GM12864 (cell line): Measurements from ENCODE around the gene HMGB1.

Source experiments
- DNase-seq: peaks from one replicate; pipeline ENCODE4 v3.0.0-alpha.2; 2011; ENCODE audit warnings: low read depth
- H3K4me3 ChIP-seq: 2 replicates; pipeline ENCODE4 v1.5.1; 2011; ENCODE audit warnings: mild to moderate bottlenecking, low read depth, low read length, control low read depth
- CTCF ChIP-seq: IDR thresholded peaks from 2 replicates; pipeline ENCODE4 v1.5.1; 2011; ENCODE audit warnings: low read depth, mild to moderate bottlenecking, moderate library complexity, low read length, control low read depth, inconsistent platforms; ENCODE audit errors: missing control alignments

HMGB1 gene

GRCh38 chr13:30412346-30412745 is 53.4 kb downstream of the HMGB1 start:
- DNase-seq: no peak
- TF ChIP-seq CTCF: no peak
- H3K4me3 ChIP-seq: no peak overlapping the region

DNA sequence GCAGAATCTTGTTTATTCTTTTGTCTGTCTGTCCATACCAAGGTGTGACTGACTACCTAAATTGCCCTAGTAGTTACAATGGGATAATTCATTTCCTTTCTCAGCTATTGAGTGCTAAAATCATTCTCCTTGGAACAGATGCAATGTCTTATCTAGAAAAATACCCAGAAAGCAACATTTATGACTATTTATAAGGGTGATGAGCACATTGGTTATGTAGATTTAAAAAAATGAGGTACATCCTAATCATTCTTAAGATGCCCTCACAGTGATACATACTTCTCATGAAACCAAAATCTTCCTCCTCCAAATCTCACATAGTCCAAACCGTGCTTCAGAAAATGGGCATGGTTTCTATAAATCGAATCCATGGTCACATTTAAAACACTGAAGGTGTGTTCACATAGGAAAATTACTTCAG is 55.0 kb downstream of the HMGB1 start:
- no peak for DNase-seq
- no peak for TF ChIP-seq CTCF
- H3K4me3 ChIP-seq: no peak overlapping the region

- DNase-seq: no peak
- TF ChIP-seq CTCF: no peak
- H3K4me3 ChIP-seq: no peak overlapping the region
These were observed 55.6 kb downstream of the HMGB1 start for GRCh38 chr13:30409886-30410704.

- TF ChIP-seq CTCF: peak; percentile 71
- peak overlapping the region; percentile 9; the same call in 1 of the 2 replicates for H3K4me3 ChIP-seq
- peak; percentile 74 for DNase-seq
These were observed 57.2 kb downstream of the HMGB1 start for GRCh38 chr13:30408319-30409101.

GRCh38 chr13:30406779-30407416 is 58.8 kb downstream of the HMGB1 start:
- no peak for DNase-seq
- no peak overlapping the region for H3K4me3 ChIP-seq
- no peak for TF ChIP-seq CTCF
